PFSK-1 (cell line): ENCODE results near the gene UMODL1.

Experiments
- POLR2AphosphoS5 ChIP-seq: IDR thresholded peaks from 2 replicates; pipeline ENCODE4 v1.6.1; 2012; ENCODE audit warnings: low read depth, mild to moderate bottlenecking, control low read depth, low read length, moderate library complexity
- REST ChIP-seq, 2 experiments: IDR thresholded peaks; 2 replicates each; pipeline versions ENCODE4 v1.6.1 to v1.8.0; 2011 to 2012; ENCODE audit warnings: low read depth in 2 of 2, low read length in 2 of 2, control low read depth in 1 of 2, inconsistent platforms in 1 of 2, mild to moderate bottlenecking in 1 of 2, moderate library complexity in 1 of 2; ENCODE audit not compliant: insufficient read depth in 1 of 2
- TAF1 ChIP-seq: IDR thresholded peaks from 2 replicates; pipeline ENCODE4 v1.6.1; 2012; ENCODE audit warnings: low read length, control low read depth, borderline replicate concordance; ENCODE audit not compliant: insufficient read depth

- TF ChIP-seq TAF1: no peak
- no peak for TF ChIP-seq POLR2AphosphoS5
- TF ChIP-seq REST (IDR thresholded peaks at IDR 0.05; ENCODE audit: insufficient read depth in 1 of 2, low read depth in 2 of 2, low read length in 2 of 2): no peak
These were observed 22.1 kb downstream of the UMODL1 start for GRCh38 chr21:42093186-42093585.
